Measurements from ENCODE around the gene SPTBN4.
"Not testable (repeated sequence)": the region's sequence is repeated elsewhere in the genome, so short reads cannot be mapped to it uniquely, and the experiment has no call there.

Gene SPTBN4

GRCh38 chr19:40466985-40467734 lies at the start of gene SPTBN4:
Gene SPTBN4 (plus strand): TSS chr19:40467001. CDS start chr19:40472622, 5,621 bp downstream.
- no peak for DNase-seq

- no peak for DNase-seq
These were observed 49.2 kb upstream of the SPTBN4 start for GRCh38 chr19:40417643-40417981.

- DNase-seq, result no peak
These were observed 48.8 kb upstream of the SPTBN4 start for GRCh38 chr19:40418040-40418439.

GRCh38 chr19:40419066-40419612 lies 47.7 kb upstream of the SPTBN4 start:
- DNase-seq, result no peak

- no peak for DNase-seq
These were observed 47.0 kb upstream of the SPTBN4 start for GRCh38 chr19:40419780-40420179.

GRCh38 chr19:40420451-40420765 lies 46.4 kb upstream of the SPTBN4 start:
- DNase-seq, result no peak

GRCh38 chr19:40420766-40421765 lies 45.7 kb upstream of the SPTBN4 start:
- DNase-seq, result peak; percentile 84

GRCh38 chr19:40421993-40422747 lies 44.6 kb upstream of the SPTBN4 start:
- DNase-seq, result no peak

- no peak for DNase-seq
These were observed 43.8 kb upstream of the SPTBN4 start for GRCh38 chr19:40422748-40423566.

- DNase-seq, result no peak
These were observed 42.9 kb upstream of the SPTBN4 start for GRCh38 chr19:40423938-40424337.

GRCh38 chr19:40424637-40425449 lies 42.0 kb upstream of the SPTBN4 start:
- no peak for DNase-seq

- DNase-seq, result peak; percentile 99
These were observed 41.1 kb upstream of the SPTBN4 start, which contains the start of gene SERTAD1 for GRCh38 chr19:40425450-40426287. Gene SERTAD1 (minus strand): TSS chr19:40425992. CDS start chr19:40423546, 2,446 bp downstream.

- not testable (repeated sequence) for DNase-seq
These were observed 38.6 kb upstream of the SPTBN4 start for GRCh38 chr19:40428197-40428596.

- not testable (repeated sequence) for DNase-seq
These were observed 36.6 kb upstream of the SPTBN4 start for GRCh38 chr19:40430242-40430641.

- DNase-seq, result no peak
These were observed 35.1 kb upstream of the SPTBN4 start for GRCh38 chr19:40431698-40432097.

GRCh38 chr19:40432760-40433159 lies 34.0 kb upstream of the SPTBN4 start:
- DNase-seq, result not testable (repeated sequence)

GRCh38 chr19:40433391-40434216 lies 33.2 kb upstream of the SPTBN4 start:
- peak; percentile 78 for DNase-seq

- no peak for DNase-seq
These were observed 28.5 kb upstream of the SPTBN4 start for GRCh38 chr19:40438284-40438683.

- no peak for DNase-seq
These were observed 25.0 kb upstream of the SPTBN4 start for GRCh38 chr19:40441719-40442253.

Data from SHP77 treated with DMSO at 0.1 percent for 48 hours (cell line).